IMR-90 (cell line): ENCODE data around the gene PLXNA4. TPM values are rescaled to one million over a fixed set of nuclear protein-coding genes. Genes with fewer than 3 reads are reported as not detected.

Experiments
- ATAC-seq: fragments of 200-7000 bp; cut with Tn5 transposase; 2 replicates; pipeline ENCODE4 v1.9.1; 2020; ENCODE audit warnings: low read depth, mild to moderate bottlenecking, moderate library complexity
- BruUV-seq: library from RNA; stranded (reverse); fragments of 400-500 nt; replicated peaks from 2 replicates; lab custom pipeline; 2021; lab: Mats Ljungman, UMichigan
- CTCF ChIA-PET: fragments of 300-600 bp; formaldehyde crosslinking; extraction: SDS; loops from one replicate; lab custom pipeline; 2021; ENCODE audit warnings: antibody characterized with exemption; lab: Yijun Ruan, JAX
- POLR2A ChIA-PET: fragments of 300-600 bp; sonication (Branson Sonifier 250); formaldehyde crosslinking; loops from one replicate; lab custom pipeline; 2022; ENCODE audit warnings: antibody characterized with exemption; ENCODE audit not compliant: unreplicated experiment; lab: Charles Lee
- DNase-seq: peaks from one replicate; pipeline ENCODE4 v3.0.0; 2013
- H2AFZ ChIP-seq: replicated peaks from 2 replicates; pipeline ENCODE3; 2013; ENCODE audit warnings: low read length, mild to moderate bottlenecking; ENCODE audit not compliant: poor library complexity
- H2AK5ac ChIP-seq: 2 replicates; pipeline ENCODE4 v1.6.1; 2013; ENCODE audit warnings: low read depth, low read length, inconsistent platforms
- H2AK9ac ChIP-seq: replicated peaks from 2 replicates; pipeline ENCODE3; 2013; ENCODE audit warnings: mild to moderate bottlenecking, low read depth, low read length, moderate library complexity; ENCODE audit not compliant: poor library complexity
- H2BK120ac ChIP-seq: 2 replicates; pipeline ENCODE4 v1.6.1; 2013; ENCODE audit warnings: low read depth, low read length, inconsistent platforms
- H2BK15ac ChIP-seq: 3 replicates; pipeline ENCODE4 v1.6.1; 2013; ENCODE audit warnings: low read depth, low read length, inconsistent platforms
- H2BK20ac ChIP-seq: 2 replicates; pipeline ENCODE4 v1.6.1; 2013; ENCODE audit warnings: low read depth, mild to moderate bottlenecking, inconsistent platforms, low read length, moderate library complexity
- H2BK5ac ChIP-seq: 2 replicates; pipeline ENCODE4 v1.6.1; 2013; ENCODE audit warnings: mild to moderate bottlenecking, low read depth, low read length, inconsistent platforms; ENCODE audit not compliant: poor library complexity, severe bottlenecking
- H3K14ac ChIP-seq: replicated peaks from 2 replicates; pipeline ENCODE4 v1.6.1; 2013; ENCODE audit warnings: low read depth, low read length, inconsistent platforms
- H3K18ac ChIP-seq: 2 replicates; pipeline ENCODE4 v1.6.1; 2013; ENCODE audit warnings: low read depth, low read length, control low read depth
- H3K23ac ChIP-seq: 2 replicates; pipeline ENCODE4 v1.6.1; 2013; ENCODE audit warnings: low read depth, low read length, inconsistent platforms
- H3K27ac ChIP-seq: 2 replicates; pipeline ENCODE4 v1.5.1; 2013; ENCODE audit warnings: mild to moderate bottlenecking, control low read depth, low read length; ENCODE audit not compliant: insufficient read depth
- H3K27me3 ChIP-seq: 2 replicates; pipeline ENCODE4 v1.6.1; 2013; ENCODE audit warnings: low read length; ENCODE audit not compliant: control insufficient read depth, insufficient read depth
- H3K36me3 ChIP-seq: 2 replicates; pipeline ENCODE4 v1.6.1; 2013; ENCODE audit warnings: low read length, mixed read lengths; ENCODE audit not compliant: control insufficient read depth, insufficient read depth
- H3K4ac ChIP-seq: 2 replicates; pipeline ENCODE4 v1.6.1; 2013; ENCODE audit warnings: low read depth, low read length, inconsistent platforms
- H3K4me1 ChIP-seq: 2 replicates; pipeline ENCODE4 v1.6.1; 2013; ENCODE audit warnings: low read length, mixed read lengths; ENCODE audit not compliant: control insufficient read depth, insufficient read depth
- H3K4me2 ChIP-seq: 2 replicates; pipeline ENCODE4 v1.6.1; 2013; ENCODE audit warnings: low read depth, mild to moderate bottlenecking, control low read depth, low read length, moderate library complexity
- H3K4me3 ChIP-seq: 2 replicates; pipeline ENCODE4 v1.5.1; 2013; ENCODE audit warnings: low read depth, mild to moderate bottlenecking, control low read depth, low read length, moderate library complexity; ENCODE audit not compliant: insufficient read depth
- H3K56ac ChIP-seq: 2 replicates; pipeline ENCODE4 v1.6.1; 2013; ENCODE audit warnings: low read length, inconsistent platforms; ENCODE audit not compliant: insufficient read depth; ENCODE audit errors: extremely low read depth
- H3K79me1 ChIP-seq, 2 experiments: 2 replicates each; pipeline ENCODE4 v1.6.1; 2013; ENCODE audit warnings: low read length in 2 of 2, inconsistent platforms in 1 of 2, low read depth in 1 of 2
- H3K9ac ChIP-seq: 2 replicates; pipeline ENCODE4 v1.6.1; 2013; ENCODE audit warnings: low read depth, low read length, control low read depth
- H3K9me1 ChIP-seq: 2 replicates; pipeline ENCODE4 v1.6.1; 2013; ENCODE audit warnings: low read length, inconsistent platforms; ENCODE audit not compliant: insufficient read depth
- H3K9me3 ChIP-seq: 2 replicates; pipeline ENCODE4 v1.6.1; 2013; ENCODE audit warnings: low read length; ENCODE audit not compliant: control insufficient read depth, insufficient read depth
- H4K20me1 ChIP-seq: 2 replicates; pipeline ENCODE4 v1.6.1; 2013; ENCODE audit warnings: low read length, inconsistent platforms; ENCODE audit not compliant: insufficient read depth
- H4K5ac ChIP-seq: 2 replicates; pipeline ENCODE4 v1.6.1; 2013; ENCODE audit warnings: mild to moderate bottlenecking, low read depth, low read length, control low read depth
- H4K8ac ChIP-seq, 2 experiments: 2 replicates each; pipeline ENCODE4 v1.6.1; 2013; ENCODE audit warnings: low read depth in 2 of 2, low read length in 2 of 2, control low read depth in 1 of 2, inconsistent platforms in 1 of 2
- H4K91ac ChIP-seq: 2 replicates; pipeline ENCODE4 v1.6.1; 2013; ENCODE audit warnings: low read depth, low read length, inconsistent platforms; ENCODE audit not compliant: insufficient read depth
- BHLHE40 ChIP-seq: fragments of 150-350 bp; IDR thresholded peaks from 2 replicates; pipeline ENCODE4 v1.6.1; 2016; ENCODE audit warnings: mild to moderate bottlenecking, low read depth, low read length
- CEBPB ChIP-seq: IDR thresholded peaks from 2 replicates; pipeline ENCODE4 v1.6.1; 2012; ENCODE audit warnings: low read depth, low read length, improper control_type of control experiment
- NFE2L2 ChIP-seq: fragments of 150-350 bp; IDR thresholded peaks from 2 replicates; pipeline ENCODE4 v1.6.1; 2016; ENCODE audit warnings: low read depth, mild to moderate bottlenecking, low read length
- RFX5 ChIP-seq: IDR thresholded peaks from 2 replicates; pipeline ENCODE4 v1.8.0; 2012; ENCODE audit warnings: low read depth, mild to moderate bottlenecking, low read length, moderate library complexity
- WGBS, 2 experiments: methylation state at CpG; one replicate each; pipeline versions ENCODE4 v1.1.5 to v1.1.7; 2013; ENCODE audit warnings: missing lambda C conversion rate in 2 of 2; ENCODE audit not compliant: insufficient read length in 1 of 2; ENCODE audit errors: extremely low coverage in 2 of 2; 5-methylcytosine and 5-hydroxymethylcytosine counted together
- dilution Hi-C: fragments of 300-500 bp; cut with HindIII; formaldehyde crosslinking; loops from one replicate; pipeline ENCODE4 v1.14.3; 2018; ENCODE audit warnings: low sequenced_read_pairs; ENCODE audit not compliant: unreplicated experiment
- in situ Hi-C: fragments of 300-500 bp; cut with MboI; formaldehyde crosslinking; loops from 3 replicates; pipeline ENCODE4 v1.14.3; 2019; ENCODE audit warnings: low sequenced_read_pairs, inconsistent platforms, mixed read lengths
- intact Hi-C: fragments of 100-400 bp; cut with micrococcal nuclease; formaldehyde crosslinking; loops from 2 replicates; pipeline ENCODE4 v1.10.0; 2022
- polyA plus RNA-seq, 3 experiments: library from polyadenylated mRNA; depleted of rRNA; stranded (reverse); fragments of >200 nt; gene quantifications; 2 replicates each; pipeline ENCODE4 v1.2.3, GENCODE V29; 2012; ENCODE audit warnings: low replicate concordance in 1 of 3
- total RNA-seq: library from RNA; depleted of rRNA; stranded (reverse); fragments of >200 nt; gene quantifications from 2 replicates; pipeline ENCODE4 v1.2.3, GENCODE V29; 2012
- TF ChIP-seq, protein P1 (sequence below): conservative IDR thresholded peaks from 2 replicates; pipeline ENCODE4 v1.5.1; 2012; ENCODE audit warnings: mild to moderate bottlenecking, low read depth, low read length, improper control_type of control experiment

PLXNA4 gene
- total and polyA plus RNA-seq, 2 of the 4 experiments (the other 2 are of a cell fraction), result under 0.01 TPM

DNA sequence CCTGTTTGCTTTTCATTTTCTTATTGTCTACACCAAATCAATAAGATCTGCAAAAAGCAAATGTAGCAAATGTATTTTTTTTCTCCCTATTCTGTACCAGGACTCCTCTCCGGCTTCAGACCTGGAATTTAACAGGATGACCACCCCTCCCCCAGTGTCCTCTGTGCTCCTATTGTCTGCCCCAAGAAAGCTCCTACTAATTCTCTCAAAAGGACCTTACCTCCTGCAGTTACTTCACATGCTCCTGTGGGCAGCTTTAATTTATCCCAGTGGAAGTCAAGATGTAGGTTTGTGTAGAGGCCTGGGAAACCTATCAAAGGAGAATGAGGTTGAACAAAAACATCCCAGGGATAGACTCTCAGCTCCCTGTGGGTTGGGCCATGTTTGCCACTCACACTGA is 31.3 kb downstream of the PLXNA4 start:
- Histone ChIP-seq H2BK120ac (no peak overlapping the region), H3K4me2 (no peak overlapping the region), H3K4me1 (no peaks in the 10 kb centered on the region), H3K18ac (no peak overlapping the region), H2BK15ac (no peak overlapping the region), H3K27me3 (no peaks in the 10 kb centered on the region), H2AK9ac (no peak overlapping the region), H3K9me3 (no peaks in the 10 kb centered on the region), H4K5ac (no peak overlapping the region), H3K4me3 (no peak overlapping the region), H4K8ac (no peak overlapping the region), H4K91ac (no peak overlapping the region), H2BK5ac (no peak overlapping the region), H3K23ac (no peak overlapping the region), H3K4ac (no peak overlapping the region), H3K56ac (no peak overlapping the region), H2AK5ac (no peak overlapping the region), H3K79me1 (no peaks in the 10 kb centered on the region), H3K9ac (no peak overlapping the region), H3K9me1 (no peaks in the 10 kb centered on the region), H2AFZ (no peak overlapping the region), H3K27ac (no peak overlapping the region), H3K36me3 (no peaks in the 10 kb centered on the region), H3K14ac (no peak overlapping the region), H2BK20ac (no peak overlapping the region), H4K20me1 (no peaks in the 10 kb centered on the region)
- TF ChIP-seq RFX5 (no peak), NFE2L2 (no peak), BHLHE40 (no peak), CEBPB (no peak)
- TF ChIP-seq, protein P1, sequence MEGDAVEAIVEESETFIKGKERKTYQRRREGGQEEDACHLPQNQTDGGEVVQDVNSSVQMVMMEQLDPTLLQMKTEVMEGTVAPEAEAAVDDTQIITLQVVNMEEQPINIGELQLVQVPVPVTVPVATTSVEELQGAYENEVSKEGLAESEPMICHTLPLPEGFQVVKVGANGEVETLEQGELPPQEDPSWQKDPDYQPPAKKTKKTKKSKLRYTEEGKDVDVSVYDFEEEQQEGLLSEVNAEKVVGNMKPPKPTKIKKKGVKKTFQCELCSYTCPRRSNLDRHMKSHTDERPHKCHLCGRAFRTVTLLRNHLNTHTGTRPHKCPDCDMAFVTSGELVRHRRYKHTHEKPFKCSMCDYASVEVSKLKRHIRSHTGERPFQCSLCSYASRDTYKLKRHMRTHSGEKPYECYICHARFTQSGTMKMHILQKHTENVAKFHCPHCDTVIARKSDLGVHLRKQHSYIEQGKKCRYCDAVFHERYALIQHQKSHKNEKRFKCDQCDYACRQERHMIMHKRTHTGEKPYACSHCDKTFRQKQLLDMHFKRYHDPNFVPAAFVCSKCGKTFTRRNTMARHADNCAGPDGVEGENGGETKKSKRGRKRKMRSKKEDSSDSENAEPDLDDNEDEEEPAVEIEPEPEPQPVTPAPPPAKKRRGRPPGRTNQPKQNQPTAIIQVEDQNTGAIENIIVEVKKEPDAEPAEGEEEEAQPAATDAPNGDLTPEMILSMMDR, result no peak
- no peak for DNase-seq
- intact Hi-C loops (no loop called here), dilution Hi-C loops (no loop called here), in situ Hi-C loops (no loop called here)
- POLR2A ChIA-PET, result no interaction called here
- no TSS peak for BruUV-seq
- no CpG with 5 or more reads among the region's 1 CpG for WGBS, 2 experiments
- ATAC-seq, result no peak
- CTCF ChIA-PET, result no interaction called here
